Motor neuron (in vitro differentiated cells): Measurements from ENCODE around the gene C2orf49. TPM values are rescaled to one million over a fixed set of nuclear protein-coding genes. Genes with fewer than 3 reads are reported as not detected.

ENCODE experiments used
- ATAC-seq, 8 experiments: fragments of 200-7000 bp; cut with Tn5 transposase; replicated peaks in 6 of 8; 2 replicates each; pipeline ENCODE4 v1.8.0; 2021; ENCODE audit warnings: mild to moderate bottlenecking in 8 of 8, moderate library complexity in 8 of 8
- H3K27ac ChIP-seq, 2 donors: fragments of 250-450 bp; sonication (Bioruptor Pico); 2 replicates each; pipeline ENCODE4 v1.9.0; 2021; ENCODE audit warnings: antibody characterized with exemption in 2 of 2, mild to moderate bottlenecking in 2 of 2, moderate library complexity in 1 of 2
- H3K4me1 ChIP-seq, 2 donors: fragments of 250-450 bp; sonication (Bioruptor Pico); replicated peaks in 1 of 2; 2 replicates each; pipeline ENCODE4 v1.6.1; 2021; ENCODE audit warnings: antibody characterized with exemption in 2 of 2, mild to moderate bottlenecking in 2 of 2, moderate library complexity in 1 of 2
- H3K4me3 ChIP-seq, 5 donors: fragments of 250-450 bp; sonication (Bioruptor Pico); 2 replicates each; pipeline ENCODE4 v1.9.0; 2021; ENCODE audit warnings: antibody characterized with exemption in 5 of 5, mild to moderate bottlenecking in 5 of 5, moderate library complexity in 4 of 5
- WGBS, 10 experiments: fragments of 450-650 bp; shearing (Covaris generic); methylation state at CpG; one replicate each; pipeline ENCODE4 v1.0.0; 2022; 5-methylcytosine and 5-hydroxymethylcytosine counted together
- in situ Hi-C, 9 experiments: fragments of 400-800 bp; cut with MboI; loops; one replicate each; pipeline ENCODE4 v1.15.0; 2021; ENCODE audit warnings: low sequenced_read_pairs in 9 of 9, low pct_unique_long_range_greater_than_20kb in 2 of 9; ENCODE audit not compliant: unreplicated experiment in 9 of 9
- total RNA-seq, 8 experiments: library from RNA; unstranded; fragments of 300-600 nt; gene quantifications; 2 replicates each; pipeline versions ENCODE4 v1.2.3 to v1.2.4, GENCODE V29; 2022

Gene C2orf49
- total RNA-seq, 8 experiments from 2014 or later, result 18.2 to 27.9 (median 21.7) TPM

GRCh38 chr2:105371810-105372209 is 34.5 kb downstream of the C2orf49 start:
- Histone ChIP-seq H3K4me1 (peaks cover 0 to 7% of the 10 kb centered on the region in 2 donors), H3K4me3 (no peak overlapping the region), H3K27ac (no peak overlapping the region)
- in situ Hi-C loops, result loop anchor here in 4 of 9 experiments (10.0 to 25.0 kb wide), 3 partner anchors 140 to 165 kb away; no protein-coding TSS in a partner anchor
- peak in 2 of 8 experiments; percentile 47 to 49 for ATAC-seq
- 0 to 92% (median 54%) methylated on average over 1 to 4 of the region's 4 CpGs; no CpG with 5 or more reads in 3 of the 10 experiments for WGBS, 10 experiments

GRCh38 chr2:105373344-105373781 is 36.0 kb downstream of the C2orf49 start:
- WGBS, 10 experiments, result 37 to 100% (median 87%) methylated on average over 1 to 7 of the region's 9 CpGs; no CpG with 5 or more reads in 4 of the 10 experiments
- Histone ChIP-seq H3K27ac (no peak overlapping the region), H3K4me3 (no peak overlapping the region), H3K4me1 (peaks cover 0 to 7% of the 10 kb centered on the region in 2 donors)
- in situ Hi-C loops, result loop anchor here in 4 of 9 experiments (10.0 to 25.0 kb wide), 3 partner anchors 139 to 164 kb away; no protein-coding TSS in a partner anchor
- ATAC-seq, result no peak

GRCh38 chr2:105373895-105374401 is 36.6 kb downstream of the C2orf49 start:
- Histone ChIP-seq H3K4me3 (no peak overlapping the region), H3K27ac (no peak overlapping the region), H3K4me1 (peaks cover 0 to 7% of the 10 kb centered on the region in 2 donors)
- in situ Hi-C loops, result loop anchor here in 4 of 9 experiments (10.0 to 25.0 kb wide), 3 partner anchors 138 to 163 kb away; no protein-coding TSS in a partner anchor
- 83 to 100% (median 90%) methylated on average over 2 to 3 of the region's 9 CpGs; no CpG with 5 or more reads in 7 of the 10 experiments for WGBS, 10 experiments
- no peak for ATAC-seq

- no peak overlapping the region for H3K4me3 ChIP-seq
- in situ Hi-C loops, result loop anchor here in 3 of 9 experiments (5.0 to 25.0 kb wide), 3 partner anchors 137 to 147 kb away; no protein-coding TSS in a partner anchor
- ATAC-seq, result peak in 1 of 8 experiments; percentile 2
- no peak overlapping the region for H3K27ac ChIP-seq
- H3K4me1 ChIP-seq, result peaks cover 0 to 7% of the 10 kb centered on the region in 2 donors
- 65 to 97% (median 89%) methylated on average over 1 to 14 of the region's 15 CpGs for WGBS, 10 experiments
These were observed 37.7 kb downstream of the C2orf49 start for GRCh38 chr2:105375001-105375561.

GRCh38 chr2:105376010-105376409 is 38.7 kb downstream of the C2orf49 start:
- Histone ChIP-seq H3K27ac (no peak overlapping the region), H3K4me3 (no peak overlapping the region), H3K4me1 (peaks cover 0 to 7% of the 10 kb centered on the region in 2 donors)
- ATAC-seq, result no peak
- in situ Hi-C loops, result loop anchor here in 3 of 9 experiments (5.0 to 25.0 kb wide), 3 partner anchors 136 to 146 kb away; no protein-coding TSS in a partner anchor
- 44 to 93% (median 89%) methylated on average over 1 to 9 of the region's 11 CpGs for WGBS, 10 experiments

GRCh38 chr2:105376789-105377240 is 39.5 kb downstream of the C2orf49 start:
- Histone ChIP-seq H3K4me3 (no peak overlapping the region), H3K27ac (no peak overlapping the region), H3K4me1 (peaks cover 0 to under 1% of the 10 kb centered on the region in 2 donors)
- WGBS, 10 experiments, result 6 to 95% (median 45%) methylated on average over 2 to 5 of the region's 5 CpGs
- peak in 6 of 8 experiments; percentile 44 to 95 (median 56) for ATAC-seq
- in situ Hi-C loops, result loop anchor here in 3 of 9 experiments (5.0 to 25.0 kb wide), 3 partner anchors 135 to 145 kb away; no protein-coding TSS in a partner anchor

- Histone ChIP-seq H3K4me3 (no peak overlapping the region), H3K4me1 (no peaks in the 10 kb centered on the region), H3K27ac (no peak overlapping the region)
- peak in 2 of 8 experiments; percentile 4 to 15 for ATAC-seq
- in situ Hi-C loops, result loop anchor here in 3 of 9 experiments (5.0 to 25.0 kb wide), 3 partner anchors 134 to 144 kb away; no protein-coding TSS in a partner anchor
- 0 to 100% (median 76%) methylated on average over 1 to 3 of the region's 3 CpGs; no CpG with 5 or more reads in 2 of the 10 experiments for WGBS, 10 experiments
These were observed 40.5 kb downstream of the C2orf49 start for GRCh38 chr2:105377871-105378270.

- peak in 2 of 8 experiments; percentile 0 to 4 for ATAC-seq
- in situ Hi-C loops, result loop anchor here in 3 of 9 experiments (5.0 to 25.0 kb wide), 3 partner anchors 134 to 144 kb away; no protein-coding TSS in a partner anchor
- Histone ChIP-seq H3K4me1 (no peaks in the 10 kb centered on the region), H3K4me3 (no peak overlapping the region), H3K27ac (no peak overlapping the region)
- 74 to 100% (median 90%) methylated on average over 1 to 9 of the region's 12 CpGs; no CpG with 5 or more reads in 1 of the 10 experiments for WGBS, 10 experiments
These were observed 41.0 kb downstream of the C2orf49 start for GRCh38 chr2:105378276-105378840.

GRCh38 chr2:105378921-105379383 is 41.6 kb downstream of the C2orf49 start:
- in situ Hi-C loops, result loop anchor here in 3 of 9 experiments (5.0 to 25.0 kb wide), 3 partner anchors 133 to 143 kb away; no protein-coding TSS in a partner anchor
- WGBS, 10 experiments, result 60 to 100% (median 97%) methylated on average over 1 to 4 of the region's 4 CpGs; no CpG with 5 or more reads in 4 of the 10 experiments
- Histone ChIP-seq H3K4me1 (no peaks in the 10 kb centered on the region), H3K4me3 (no peak overlapping the region), H3K27ac (no peak overlapping the region)
- ATAC-seq, result no peak

- in situ Hi-C loops, result loop anchor here in 3 of 9 experiments (5.0 to 25.0 kb wide), 3 partner anchors 133 to 143 kb away; no protein-coding TSS in a partner anchor
- H3K4me1 ChIP-seq, result no peaks in the 10 kb centered on the region
- no peak overlapping the region for H3K27ac ChIP-seq
- no peak overlapping the region for H3K4me3 ChIP-seq
- ATAC-seq, result no peak
- 55 to 100% (median 90%) methylated on average over 1 to 6 of the region's 7 CpGs; no CpG with 5 or more reads in 2 of the 10 experiments for WGBS, 10 experiments
These were observed 42.4 kb downstream of the C2orf49 start for GRCh38 chr2:105379741-105380186.

- in situ Hi-C loops, result loop anchor here in 1 of 9 experiments (25.0 kb wide), 1 partner anchor 132 kb away; no protein-coding TSS in a partner anchor
- peak in 1 of 8 experiments; percentile 11 for ATAC-seq
- no peak overlapping the region for H3K27ac ChIP-seq
- H3K4me3 ChIP-seq, result no peak overlapping the region
- 40 to 93% (median 78%) methylated on average over 2 to 9 of the region's 9 CpGs for WGBS, 10 experiments
- no peaks in the 10 kb centered on the region for H3K4me1 ChIP-seq
These were observed 43.2 kb downstream of the C2orf49 start for GRCh38 chr2:105380432-105381100.
